Measurements from ENCODE around the gene CCDC63.

The CCDC63 gene

DNA sequence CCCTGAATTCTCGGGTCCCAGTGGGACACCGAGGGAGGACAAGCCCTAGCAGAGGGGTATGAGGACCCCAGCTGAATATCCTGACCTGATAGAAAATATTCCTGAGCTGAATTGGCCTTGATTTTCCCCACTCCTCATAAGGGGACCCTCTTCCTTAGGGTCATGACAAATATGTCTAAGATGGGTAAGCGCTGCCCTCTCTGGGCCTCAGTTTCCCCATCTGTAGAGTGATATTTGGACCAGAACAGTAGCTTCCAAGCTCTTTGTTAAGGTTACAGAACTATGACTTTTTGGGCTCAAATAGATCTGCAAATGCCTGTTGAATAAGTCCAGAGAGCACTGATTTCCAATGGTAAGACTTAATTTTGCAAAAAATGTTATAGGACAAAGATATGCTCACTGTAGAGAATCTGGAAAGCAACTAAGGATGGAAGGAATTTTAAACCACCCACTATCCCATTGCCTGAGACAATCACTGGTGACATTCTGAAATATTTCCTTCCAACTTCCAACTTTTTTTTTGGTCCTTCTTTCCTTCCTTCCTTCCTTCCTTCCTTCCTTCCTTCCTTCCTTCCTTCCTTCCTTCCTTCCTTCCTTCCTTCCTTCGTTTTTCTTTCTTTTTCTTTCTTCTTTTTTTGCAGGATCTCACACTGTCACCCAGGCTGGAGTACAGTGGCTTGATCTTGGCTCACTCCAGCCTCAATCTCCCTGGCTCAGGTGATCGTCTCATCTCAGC, 41.6 kb downstream of the CCDC63 start:
- no peak for DNase-seq

- DNase-seq: no peak
Observed at GRCh38 chr12:110889361-110889760, 42.6 kb downstream of the CCDC63 start.

DNA sequence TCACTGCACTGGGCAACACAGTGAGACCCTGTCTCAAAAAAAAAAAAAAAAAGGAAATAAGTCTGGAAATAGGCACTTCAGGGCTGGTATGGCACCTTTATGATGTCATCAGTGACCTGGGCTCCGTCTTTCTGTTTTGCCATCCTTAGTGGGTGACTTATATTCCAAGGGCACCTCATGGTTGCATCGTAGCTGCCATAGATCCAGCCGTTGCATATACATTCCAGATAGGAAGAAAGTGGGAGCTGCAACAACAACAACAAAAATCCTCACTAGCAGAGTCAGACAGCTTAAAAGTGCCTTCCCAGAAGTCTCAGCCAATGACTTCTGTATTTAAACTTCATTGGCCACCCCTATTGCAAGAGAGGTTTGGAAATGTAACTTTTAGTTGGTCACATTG, 47.2 kb downstream of the CCDC63 start:
- DNase-seq: no peak

GRCh38 chr12:110896559-110896958, 49.8 kb downstream of the CCDC63 start:
- DNase-seq: no peak

DNA sequence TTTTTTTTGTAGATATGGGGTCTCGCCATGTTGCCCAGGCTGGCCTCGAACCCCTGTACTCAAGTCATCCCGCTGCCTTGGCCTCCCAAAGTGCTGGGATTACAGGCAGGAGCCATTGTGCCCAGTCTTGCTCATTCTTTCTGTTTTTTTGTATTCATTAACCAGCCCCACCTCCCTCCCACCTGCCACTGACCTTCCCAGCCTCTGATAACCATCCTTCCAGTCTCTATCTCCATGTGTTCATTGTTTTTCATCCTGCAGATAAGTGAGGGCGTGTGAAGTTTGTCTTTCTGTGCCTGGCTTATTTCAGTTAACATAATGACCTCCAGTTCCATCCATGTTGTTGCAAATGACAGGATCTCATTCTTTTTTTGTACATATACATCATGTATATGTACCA, 54.6 kb downstream of the CCDC63 start:
- no peak for DNase-seq

GRCh38 chr12:110903511-110903910, 56.7 kb downstream of the CCDC63 start:
- DNase-seq: no peak

DNA sequence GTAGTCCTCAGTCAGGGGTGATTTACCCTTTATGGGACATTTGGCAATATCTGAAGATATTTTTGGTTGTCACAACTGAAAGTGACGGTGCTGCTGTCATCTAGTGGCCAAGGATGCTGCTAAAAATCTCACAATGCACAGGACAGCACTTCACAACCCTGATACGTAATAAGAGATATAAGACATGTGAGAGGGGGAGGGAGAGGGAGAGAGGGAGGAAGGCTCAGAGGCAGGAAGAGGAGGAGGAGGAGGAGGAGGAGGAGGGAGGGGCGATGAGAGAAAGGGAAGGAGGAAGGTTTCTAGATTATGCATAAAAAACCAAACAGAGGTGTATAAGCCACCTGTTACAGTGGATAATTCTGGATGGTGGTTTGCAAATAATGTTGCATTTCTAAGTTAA, 59.3 kb downstream of the CCDC63 start:
- no peak for DNase-seq

GRCh38 chr12:110906516-110906915, 59.7 kb downstream of the CCDC63 start:
- no peak for DNase-seq

- DNase-seq: no peak
Observed at GRCh38 chr12:110906985-110907384, 60.2 kb downstream of the CCDC63 start.

DNA sequence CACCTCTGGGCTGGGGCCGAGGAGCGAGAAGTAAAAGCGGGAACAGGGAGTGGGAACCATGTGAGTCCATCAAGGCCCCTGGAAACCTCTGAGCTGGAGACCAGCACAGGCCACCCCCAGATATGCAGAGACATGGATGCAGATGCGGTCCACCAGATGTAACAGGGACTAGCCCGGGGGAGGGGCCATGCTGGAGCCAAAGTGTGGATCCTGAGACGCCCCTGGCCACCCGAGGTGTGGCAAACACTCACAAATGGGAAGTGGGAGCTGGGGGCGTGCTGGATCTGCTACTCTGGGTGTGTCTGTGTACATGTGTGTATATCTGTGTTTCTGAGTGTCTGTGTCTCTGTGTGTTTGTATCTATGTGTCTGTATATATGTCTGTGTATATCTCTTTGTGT, 60.8 kb downstream of the CCDC63 start:
- no peak for DNase-seq

- no peak for DNase-seq
Observed at GRCh38 chr12:110908377-110909152, 61.8 kb downstream of the CCDC63 start.

- DNase-seq: no peak
Observed at GRCh38 chr12:110912263-110912662, 65.5 kb downstream of the CCDC63 start.

DNA sequence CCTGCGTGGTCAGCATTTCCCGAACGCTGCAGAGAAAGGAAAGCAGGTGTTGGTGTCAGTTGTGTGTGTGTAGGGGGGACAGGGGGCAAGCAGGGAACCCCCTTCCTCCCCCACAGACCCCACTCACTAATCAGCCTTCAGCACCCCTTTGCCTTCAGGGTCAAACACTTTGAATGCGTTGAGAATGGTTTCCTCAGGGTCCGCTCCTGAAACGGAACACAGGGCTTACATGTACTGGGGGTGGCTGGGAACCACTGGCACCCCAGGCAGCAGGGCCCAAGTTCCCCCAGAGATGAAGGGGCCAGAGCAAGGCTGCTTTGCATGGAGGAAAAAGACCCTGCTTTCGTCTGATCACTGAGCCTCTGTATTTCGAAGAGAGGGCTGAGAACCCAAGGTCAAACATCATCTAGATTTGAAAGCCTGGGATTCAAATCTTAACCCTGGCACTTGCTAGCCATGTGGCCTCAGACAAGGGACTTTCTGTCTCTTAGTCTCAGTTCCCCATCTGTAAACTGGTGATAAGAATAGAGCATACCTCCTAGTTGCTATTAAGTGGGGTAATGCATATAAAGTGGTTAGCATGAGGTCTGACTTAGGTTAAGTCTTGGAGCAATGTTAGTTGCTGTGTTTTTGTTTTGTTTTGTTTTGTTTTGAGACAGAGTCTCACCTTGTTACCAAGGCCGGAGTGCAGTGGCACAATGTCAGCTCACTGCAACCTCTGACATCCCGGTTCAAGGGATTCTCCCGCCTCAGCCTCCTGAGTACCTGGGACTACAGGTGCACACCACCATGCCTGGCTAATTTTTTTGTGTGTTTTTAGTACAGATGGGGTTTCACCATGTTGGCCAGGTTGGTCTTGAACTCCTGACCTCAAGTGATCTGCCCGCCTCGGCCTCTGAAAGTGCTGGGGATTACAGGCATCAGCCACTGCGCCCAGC, 66.6 kb downstream of the CCDC63 start:
- DNase-seq: no peak

- no peak for DNase-seq
Observed at GRCh38 chr12:110916295-110916875, 69.6 kb downstream of the CCDC63 start.

DNA sequence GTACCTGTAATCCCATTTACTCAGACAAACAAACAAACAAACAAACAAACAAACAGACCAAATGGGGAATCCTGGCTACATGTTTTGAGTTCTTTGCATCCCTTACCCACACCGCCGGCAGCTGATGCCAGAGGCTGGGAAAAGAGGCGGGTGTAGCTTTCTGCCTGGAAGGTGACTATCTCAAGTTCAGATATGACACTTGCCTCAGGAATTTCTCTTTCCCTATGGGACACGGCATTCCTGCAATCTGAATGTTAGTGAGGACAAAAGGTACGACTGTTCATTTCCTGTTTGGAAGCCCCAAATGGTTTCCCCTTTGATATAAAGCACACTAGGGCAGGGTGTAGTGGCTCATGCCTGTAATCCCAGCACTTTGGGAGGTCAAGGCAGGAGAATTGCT, 70.7 kb downstream of the CCDC63 start:
- no peak for DNase-seq

- no peak for DNase-seq
Observed at GRCh38 chr12:110917961-110918360, 71.2 kb downstream of the CCDC63 start.

- DNase-seq: no peak
Observed at GRCh38 chr12:110919720-110920119, 72.9 kb downstream of the CCDC63 start.

DNA sequence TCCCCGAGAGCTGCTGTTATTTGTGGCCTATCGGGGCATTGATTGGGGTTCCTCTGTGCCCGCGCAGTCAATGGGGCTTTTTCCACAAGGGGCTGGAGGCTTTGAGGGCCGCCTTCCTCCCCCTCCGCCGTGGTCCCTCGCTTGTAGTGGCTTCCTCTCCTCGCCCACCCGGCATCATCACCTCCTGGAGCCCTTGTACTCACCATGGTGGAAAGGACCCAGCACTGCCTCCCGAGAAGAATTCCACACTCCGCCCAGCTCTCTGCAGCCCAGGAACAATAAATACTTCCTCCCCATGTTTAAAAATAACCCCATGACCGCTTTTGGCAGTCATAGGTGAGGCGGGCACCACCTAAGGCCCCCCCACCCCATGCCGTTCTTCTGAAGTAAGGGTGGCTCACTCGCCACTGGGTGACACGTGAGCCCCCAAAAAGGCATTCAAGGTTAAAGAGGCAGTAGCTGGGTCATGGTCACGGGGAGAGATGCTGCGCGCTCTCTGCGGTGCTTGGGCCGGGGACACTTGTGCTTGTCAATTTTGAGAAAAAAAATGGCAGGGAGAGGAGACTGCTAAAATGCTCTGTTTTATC, 73.6 kb downstream of the CCDC63 start, which contains the start of gene MYL2:
TSS of gene MYL2 (minus strand) at position 256 of the 587 bp plus-strand sequence. CDS start at position 206, 50 bp downstream.
- DNase-seq: no peak

DNA sequence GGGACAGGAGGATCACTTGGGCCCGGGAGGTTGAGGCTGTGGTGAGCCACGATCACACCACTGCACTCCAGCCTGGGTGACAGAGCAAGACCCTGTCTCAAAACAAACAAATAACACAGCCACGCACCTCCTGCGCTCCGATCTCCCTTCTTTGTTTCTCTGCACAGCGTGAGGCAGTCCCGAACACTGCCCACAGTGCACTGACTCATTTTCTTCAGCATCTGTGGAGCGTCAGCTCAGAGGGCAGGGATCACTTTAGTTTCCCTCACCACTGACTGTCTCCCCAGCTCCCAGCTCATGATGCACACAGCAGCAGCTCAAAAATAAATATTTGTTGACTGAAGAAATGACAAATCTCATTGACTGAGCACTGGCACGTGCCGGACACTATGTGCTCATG, 74.5 kb downstream of the CCDC63 start:
- DNase-seq: no peak

- no peak for DNase-seq
Observed at GRCh38 chr12:110922652-110923051, 75.9 kb downstream of the CCDC63 start.

DNA sequence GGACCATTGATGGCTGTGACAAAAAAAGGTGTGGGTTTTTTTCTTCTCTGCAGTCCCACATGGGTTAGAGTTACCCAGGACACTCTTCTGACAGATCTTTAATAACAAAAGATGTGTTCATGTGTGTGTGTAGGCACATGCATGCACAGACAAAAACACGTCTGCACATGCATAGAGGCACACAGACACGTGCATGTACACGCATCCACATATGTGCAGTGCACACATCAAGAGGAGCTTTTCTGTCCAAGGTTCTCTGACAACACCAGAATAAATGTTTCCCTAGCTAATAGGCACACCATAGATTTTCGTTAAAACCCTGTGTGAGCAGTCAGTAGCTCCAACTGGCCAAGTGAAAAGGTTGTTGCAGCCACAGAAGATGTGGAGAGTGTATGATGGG, 76.4 kb downstream of the CCDC63 start:
- DNase-seq: no peak

- DNase-seq: no peak
Observed at GRCh38 chr12:110923692-110924334, 77.0 kb downstream of the CCDC63 start.

Measured in NCI-H1930 (cell line).